Panc1 (cell line): ENCODE data around the gene KISS1R. TPM values are rescaled to one million over a fixed set of nuclear protein-coding genes. Genes with fewer than 3 reads are reported as not detected.

ENCODE experiments used
- ATAC-seq: fragments of 200-7000 bp; cut with Tn5 transposase; 2 replicates; pipeline ENCODE4 v1.9.1; 2020; ENCODE audit warnings: mild to moderate bottlenecking, moderate library complexity
- BruUV-seq: library from RNA; stranded (reverse); fragments of 400-500 nt; replicated peaks from 2 replicates; lab custom pipeline; 2021; lab: Mats Ljungman, UMichigan
- CTCF ChIA-PET: fragments of 300-600 bp; sonication (Branson Sonifier 250); formaldehyde crosslinking; loops from one replicate; lab custom pipeline; 2022; ENCODE audit warnings: antibody characterized with exemption; lab: Charles Lee
- POLR2A ChIA-PET: fragments of 300-600 bp; sonication (Branson Sonifier 250); formaldehyde crosslinking; loops from one replicate; lab custom pipeline; 2022; ENCODE audit warnings: antibody characterized with exemption; lab: Charles Lee
- DNase-seq: peaks from one replicate; pipeline ENCODE4 v3.0.0-alpha.2; 2010; ENCODE audit warnings: low read depth, low spot score
- H3K27ac ChIP-seq: 2 replicates; pipeline ENCODE4 v1.5.1; 2011; ENCODE audit warnings: mild to moderate bottlenecking, low read length, inconsistent platforms
- H3K27me3 ChIP-seq: fragments of 200-500 bp; sonication (Bioruptor generic); 2 replicates; pipeline ENCODE4 v1.6.0; 2014; ENCODE audit warnings: low read length, inconsistent platforms; ENCODE audit not compliant: control insufficient read depth, insufficient read depth
- H3K36me3 ChIP-seq: fragments of 200-500 bp; sonication (Bioruptor generic); 2 replicates; pipeline ENCODE4 v1.5.1; 2014; ENCODE audit warnings: inconsistent platforms, mild to moderate bottlenecking, low read length, moderate library complexity; ENCODE audit not compliant: control insufficient read depth, insufficient read depth
- H3K4me1 ChIP-seq: 2 replicates; pipeline ENCODE4 v1.5.1; 2011; ENCODE audit warnings: inconsistent platforms, mild to moderate bottlenecking, low read length, moderate library complexity; ENCODE audit not compliant: control insufficient read depth, insufficient read depth
- H3K4me3 ChIP-seq, 2 experiments: 2 replicates each; pipeline ENCODE4 v1.5.1; 2011 to 2012; ENCODE audit warnings: low read depth in 2 of 2, low read length in 2 of 2, mild to moderate bottlenecking in 2 of 2, inconsistent platforms in 1 of 2, moderate library complexity in 1 of 2
- H3K9me3 ChIP-seq: fragments of 200-500 bp; sonication (Bioruptor generic); 2 replicates; pipeline ENCODE4 v1.5.1; 2014; ENCODE audit warnings: low read depth, mild to moderate bottlenecking, inconsistent platforms, low read length, moderate library complexity; ENCODE audit not compliant: control insufficient read depth, insufficient read depth
- CTCF ChIP-seq: fragments of 450-650 bp; IDR thresholded peaks from 2 replicates; pipeline ENCODE4 v1.5.1; 2017; ENCODE audit warnings: mild to moderate bottlenecking
- POLR2AphosphoS5 ChIP-seq: IDR thresholded peaks from 2 replicates; pipeline ENCODE4 v1.6.1; 2012; ENCODE audit warnings: mild to moderate bottlenecking, low read depth, low read length, moderate library complexity
- REST ChIP-seq, 2 experiments: IDR thresholded peaks; 2 replicates each; pipeline ENCODE4 v1.6.1; 2011 to 2012; ENCODE audit warnings: low read depth in 2 of 2, control low read depth in 1 of 2, low read length in 1 of 2, mild to moderate bottlenecking in 1 of 2, moderate library complexity in 1 of 2; ENCODE audit not compliant: insufficient read depth in 1 of 2
- SIN3A ChIP-seq: IDR thresholded peaks from 2 replicates; pipeline ENCODE4 v1.6.1; 2012; ENCODE audit warnings: low read depth, mild to moderate bottlenecking, low read length, moderate library complexity, borderline replicate concordance; ENCODE audit not compliant: insufficient read depth
- TCF7L2 ChIP-seq: IDR thresholded peaks from 2 replicates; pipeline ENCODE4 v1.6.1; 2011; ENCODE audit warnings: mild to moderate bottlenecking, low read depth, low read length, inconsistent platforms
- in situ Hi-C: cut with HindIII; loops from 2 replicates; pipeline ENCODE4 v1.10.0; 2016; ENCODE audit warnings: low sequenced_read_pairs, low pct_unique_long_range_greater_than_20kb
- intact Hi-C: fragments of 100-400 bp; cut with micrococcal nuclease; formaldehyde crosslinking; loops from one replicate; pipeline ENCODE4 v1.10.0; 2022; ENCODE audit not compliant: unreplicated experiment
- total RNA-seq: library from RNA; stranded (reverse); gene quantifications from one replicate; pipeline ENCODE4 v1.2.1, GENCODE V29; 2021; ENCODE audit not compliant: unreplicated experiment

KISS1R gene
- total RNA-seq, 1 experiment from 2014 or later, result 0.92 TPM

GRCh38 chr19:938233-938923 is 21.2 kb downstream of the KISS1R start:
- intact Hi-C loops (no loop called here), in situ Hi-C loops (no loop called here)
- POLR2A ChIA-PET, result interaction anchor here (0.6 kb wide), 2 partner anchors 73 to 834 kb away, joined by 4 to 10 read pairs; no protein-coding TSS in a partner anchor
- H3K9me3 ChIP-seq, result no peaks in the 10 kb centered on the region
- ATAC-seq, result no peak
- no peak overlapping the region for H3K4me3 ChIP-seq
- BruUV-seq, result no TSS peak
- peaks cover 19% of the 10 kb centered on the region for H3K4me1 ChIP-seq
- CTCF ChIA-PET, result interaction anchor here (0.7 kb wide), 1 partner anchor 328 kb away, joined by 4 read pairs; no protein-coding TSS in a partner anchor
- no peak for DNase-seq
- no peak overlapping the region for H3K27ac ChIP-seq
- H3K27me3 ChIP-seq, result no peaks in the 10 kb centered on the region
- no peaks in the 10 kb centered on the region for H3K36me3 ChIP-seq
- no peak for TF ChIP-seq POLR2AphosphoS5
- no peak for TF ChIP-seq REST (IDR thresholded peaks at IDR 0.05; ENCODE audit: insufficient read depth in 1 of 2, low read depth in 2 of 2, low read length in 1 of 2)
- TF ChIP-seq SIN3A, result no peak
- no peak for TF ChIP-seq CTCF
- TF ChIP-seq TCF7L2, result no peak

GRCh38 chr19:939439-939838 is 22.3 kb downstream of the KISS1R start:
- TF ChIP-seq REST (IDR thresholded peaks at IDR 0.05; ENCODE audit: insufficient read depth in 1 of 2, low read depth in 2 of 2, low read length in 1 of 2), result no peak
- no peak for TF ChIP-seq TCF7L2
- no peak for TF ChIP-seq CTCF
- no peak for TF ChIP-seq POLR2AphosphoS5
- TF ChIP-seq SIN3A, result no peak
- no peak for ATAC-seq
- in situ Hi-C loops (no loop called here), intact Hi-C loops (no loop called here)
- Histone ChIP-seq H3K4me1 (peaks cover 12% of the 10 kb centered on the region), H3K4me3 (no peak overlapping the region), H3K9me3 (no peaks in the 10 kb centered on the region), H3K27ac (no peak overlapping the region), H3K36me3 (no peaks in the 10 kb centered on the region), H3K27me3 (no peaks in the 10 kb centered on the region)
- POLR2A ChIA-PET, result no interaction called here
- CTCF ChIA-PET, result no interaction called here
- no TSS peak for BruUV-seq
- no peak for DNase-seq
